Erythroblast (primary cell): ENCODE data around the gene DBT.

Source experiments
- GATA1 ChIP-seq: IDR thresholded peaks from 2 replicates; pipeline ENCODE4 v1.6.1; 2011; ENCODE audit warnings: low read depth, mild to moderate bottlenecking, control low read depth, low read length, moderate library complexity
- POLR2A ChIP-seq: IDR thresholded peaks from 2 replicates; pipeline ENCODE4 v1.6.1; 2011; ENCODE audit warnings: mild to moderate bottlenecking, low read length

DNA sequence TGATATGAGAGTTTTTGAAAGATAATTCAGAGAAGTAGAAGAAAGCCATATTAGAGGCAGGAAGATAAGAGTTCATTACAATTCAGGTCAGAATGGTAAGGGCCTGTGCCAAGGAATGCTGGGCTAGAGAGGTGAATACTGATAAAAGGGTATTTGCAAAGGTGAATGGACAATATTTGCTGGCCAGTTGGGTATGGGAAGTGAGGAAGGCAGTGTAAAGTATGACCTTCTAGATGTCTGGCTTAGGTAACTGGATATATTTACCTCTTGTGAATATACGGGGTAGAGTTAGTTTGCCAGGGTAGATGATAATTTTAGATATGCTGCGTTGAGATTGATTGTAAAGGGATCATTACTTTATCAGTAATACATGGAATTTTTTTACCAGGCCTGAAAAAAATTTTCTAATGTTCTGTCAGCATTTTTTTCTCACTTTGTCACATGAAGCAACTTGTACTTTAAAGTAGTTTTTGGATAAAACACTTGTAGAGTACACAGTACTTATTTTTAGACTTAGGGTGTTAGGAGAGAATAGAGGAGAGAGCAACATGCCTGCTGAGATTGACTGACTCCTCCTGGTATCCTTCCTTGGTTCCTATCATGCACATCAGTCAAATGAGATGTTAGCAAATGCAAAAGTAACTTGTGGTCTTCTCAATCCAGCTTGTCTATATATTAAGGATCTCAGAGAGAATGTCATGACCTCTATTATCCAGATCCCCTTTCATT, 30.5 kb upstream of the DBT start:
- no peak for TF ChIP-seq POLR2A
- TF ChIP-seq GATA1, result no peak
